ENCODE results near the gene RASAL1.

GRCh38 chr12:113092607-113093408 is 42.8 kb downstream of the RASAL1 start:
- TF ChIP-seq CTCF (IDR thresholded peaks at IDR 0.05 in 2 of 3, conservative IDR thresholded peaks at IDR 0.05 in 1 of 3; ENCODE audit: borderline replicate concordance in 1 of 3, insufficient read depth in 1 of 3, low read depth in 2 of 3, low read length in 2 of 3) (peak; percentile 17 to 32 (median 29); a peak in 3 of 6 replicates), EZH2 (IDR thresholded peaks at IDR 0.05) (no peak), POLR2A (IDR thresholded peaks at IDR 0.05; ENCODE audit: borderline replicate concordance, extremely low read depth, insufficient read depth, insufficient read length) (no peak), POLR2AphosphoS5 (IDR thresholded peaks at IDR 0.05; ENCODE audit: low read depth, low read length) (no peak), MAX (IDR thresholded peaks at IDR 0.05) (no peak), EZH2phosphoT487 (IDR thresholded peaks at IDR 0.05; ENCODE audit: borderline replicate concordance) (no peak), SIN3A (IDR thresholded peaks at IDR 0.05; ENCODE audit: low read depth) (no peak), JUND (IDR thresholded peaks at IDR 0.05) (no peak), ZNF274 (IDR thresholded peaks at IDR 0.05; ENCODE audit: low read depth, low read length) (no peak), TCF7L2 (IDR thresholded peaks at IDR 0.05; ENCODE audit: borderline replicate concordance, extremely low read depth, insufficient read depth, insufficient read length) (no peak), SRF (IDR thresholded peaks at IDR 0.05; ENCODE audit: low read depth) (no peak), RAD21 (IDR thresholded peaks at IDR 0.05; ENCODE audit: low read depth) (peak; percentile 38), CEBPB (IDR thresholded peaks at IDR 0.05; ENCODE audit: low read depth) (no peak)
